Type B pancreatic cell (in vitro differentiated cells): ENCODE results near the gene BCLAF1. TPM values are rescaled to one million over a fixed set of nuclear protein-coding genes. Genes with fewer than 3 reads are reported as not detected.

Experiments
- DNase-seq: peaks from one replicate; pipeline ENCODE4 v3.0.0; 2021; ENCODE audit warnings: mixed read lengths; ENCODE audit not compliant: unreplicated experiment; ENCODE audit errors: extremely low spot score
- H3K27ac Mint-ChIP-seq: 2 replicates; pipeline ENCODE4 v1.8.0; 2021; ENCODE audit warnings: mild to moderate bottlenecking, mixed read lengths
- H3K27me3 Mint-ChIP-seq: 2 replicates; pipeline ENCODE4 v1.8.0; 2021; ENCODE audit warnings: mixed read lengths
- H3K36me3 Mint-ChIP-seq: 2 replicates; pipeline ENCODE4 v1.8.0; 2021; ENCODE audit warnings: mixed read lengths
- H3K4me1 Mint-ChIP-seq: one replicate; pipeline ENCODE4 v1.8.0; 2021; ENCODE audit warnings: mixed read lengths; ENCODE audit not compliant: unreplicated experiment
- H3K4me3 Mint-ChIP-seq: 2 replicates; pipeline ENCODE4 v1.8.0; 2021; ENCODE audit warnings: mild to moderate bottlenecking, mixed read lengths
- H3K9me3 Mint-ChIP-seq: 2 replicates; pipeline ENCODE4 v1.8.0; 2021; ENCODE audit warnings: mixed read lengths
- CTCF ChIP-seq: fragments of 200-600 bp; sonication (generic); conservative IDR thresholded peaks from 2 replicates; pipeline ENCODE4 v1.5.0; 2021; ENCODE audit warnings: antibody characterized with exemption, mild to moderate bottlenecking
- long read RNA-seq: library from polyadenylated mRNA; unstranded; transcript quantifications from one replicate; pipeline ENCODE4 v2.0.0, GENCODE V29; 2020
- total RNA-seq: library from RNA; stranded (reverse); gene quantifications from 2 replicates; pipeline ENCODE4 v1.2.1, GENCODE V29; 2021; ENCODE audit warnings: low replicate concordance

BCLAF1 gene
- total RNA-seq: 187 and 190 TPM in 2 replicates
- long read RNA-seq, full-length matches to known transcripts: 13 of 759 reads
- long read RNA-seq, partial matches to known transcripts: 715 of 759 reads
- long read RNA-seq, other reads (novel, unspliced or antisense): 31 of 759 reads

GRCh38 chr6:136289579-136290409, at the start of gene BCLAF1:
Gene BCLAF1, minus strand, starts transcription at chr6:136289846. Its CDS starts 9,980 bp downstream, at chr6:136279866.
- Mint-ChIP-seq H3K4me3 (peak within 1 kb of the TSS; percentile 100), H3K36me3 (peaks cover 18% of the 10 kb centered on the region), H3K27me3 (peaks cover 3% of the 10 kb centered on the region), H3K4me1 (peaks cover 28% of the 10 kb centered on the region), H3K9me3 (no peaks in the 10 kb centered on the region), H3K27ac (peak within 1 kb of the TSS; percentile 100)
- peak; percentile 99 for DNase-seq
- no peak for TF ChIP-seq CTCF

GRCh38 chr6:136338486-136338885, 48.8 kb upstream of the BCLAF1 start:
- no peak for TF ChIP-seq CTCF
- no peaks in the 10 kb centered on the region for H3K9me3 Mint-ChIP-seq
- H3K27ac Mint-ChIP-seq: no peak overlapping the region
- no peaks in the 10 kb centered on the region for H3K36me3 Mint-ChIP-seq
- H3K4me1 Mint-ChIP-seq: peaks cover 5% of the 10 kb centered on the region
- no peaks in the 10 kb centered on the region for H3K27me3 Mint-ChIP-seq
- H3K4me3 Mint-ChIP-seq: no peak overlapping the region
- no peak for DNase-seq

- H3K4me3 Mint-ChIP-seq: no peak overlapping the region
- no peaks in the 10 kb centered on the region for H3K9me3 Mint-ChIP-seq
- no peak for DNase-seq
- no peak overlapping the region for H3K27ac Mint-ChIP-seq
- H3K4me1 Mint-ChIP-seq: peaks cover 5% of the 10 kb centered on the region
- no peaks in the 10 kb centered on the region for H3K36me3 Mint-ChIP-seq
- no peak for TF ChIP-seq CTCF
- H3K27me3 Mint-ChIP-seq: no peaks in the 10 kb centered on the region
Observed at GRCh38 chr6:136337606-136338005, 48.0 kb upstream of the BCLAF1 start.

GRCh38 chr6:136337121-136337520, 47.5 kb upstream of the BCLAF1 start:
- Mint-ChIP-seq H3K9me3 (no peaks in the 10 kb centered on the region), H3K36me3 (no peaks in the 10 kb centered on the region), H3K4me3 (peak overlapping the region; percentile 11), H3K27ac (peak overlapping the region; percentile 23), H3K27me3 (no peaks in the 10 kb centered on the region), H3K4me1 (peaks cover 5% of the 10 kb centered on the region)
- no peak for DNase-seq
- no peak for TF ChIP-seq CTCF

GRCh38 chr6:136335736-136336363, 46.2 kb upstream of the BCLAF1 start:
- no peaks in the 10 kb centered on the region for H3K27me3 Mint-ChIP-seq
- peaks cover 5% of the 10 kb centered on the region for H3K4me1 Mint-ChIP-seq
- no peak for DNase-seq
- H3K36me3 Mint-ChIP-seq: no peaks in the 10 kb centered on the region
- TF ChIP-seq CTCF: no peak
- H3K27ac Mint-ChIP-seq: no peak overlapping the region
- H3K9me3 Mint-ChIP-seq: no peaks in the 10 kb centered on the region
- H3K4me3 Mint-ChIP-seq: no peak overlapping the region
